HG02642 (cell line): ENCODE results near the gene AIG1.
"Not testable (repeated sequence)": the region's sequence is repeated elsewhere in the genome, so short reads cannot be mapped to it uniquely, and the experiment has no call there.

Experiments
- ATAC-seq: cut with Tn5 transposase; IDR thresholded peaks from one replicate; pipeline ENCODE4 v1.9.1; 2021; ENCODE audit warnings: mild to moderate bottlenecking; ENCODE audit not compliant: unreplicated experiment, poor library complexity

The AIG1 gene

DNA sequence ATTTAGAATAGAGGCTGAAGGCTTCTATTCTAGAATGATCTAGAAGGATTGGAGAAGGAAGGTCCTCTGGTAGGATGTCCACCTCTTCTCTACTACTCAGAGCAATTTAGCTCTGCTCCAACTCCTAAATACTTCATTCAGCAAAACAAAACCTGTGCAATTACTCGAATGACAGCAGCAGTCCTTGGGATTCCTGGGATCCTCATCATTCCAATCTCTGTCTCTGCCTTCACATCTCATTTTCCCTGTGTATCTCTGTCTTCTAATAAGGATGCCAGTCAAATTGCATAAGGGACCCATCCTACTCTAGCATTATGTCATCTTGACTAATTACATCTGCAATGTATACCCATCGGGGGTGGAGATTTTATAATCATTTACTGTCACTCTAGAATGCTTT, 5.5 kb upstream of the AIG1 start:
- ATAC-seq, result no peak

DNA sequence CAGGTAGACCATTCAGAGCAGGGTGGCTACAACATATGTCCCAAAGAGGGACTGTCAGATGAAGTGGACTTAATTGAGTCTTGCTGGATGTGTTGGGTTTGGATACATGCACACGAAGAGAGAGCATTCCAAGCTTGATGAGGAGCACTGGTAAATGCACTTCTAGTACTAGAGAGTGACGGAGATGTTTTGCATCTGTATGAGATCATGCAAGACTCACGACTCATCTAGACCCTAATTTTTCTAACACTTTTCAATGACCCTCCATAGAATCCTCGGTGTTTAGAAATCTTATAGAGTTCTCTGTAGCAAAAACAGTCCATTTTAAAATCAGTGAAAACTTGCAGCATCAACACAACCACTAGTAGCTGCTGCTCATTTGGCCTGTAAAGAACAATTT, 4.8 kb upstream of the AIG1 start:
- no peak for ATAC-seq

DNA sequence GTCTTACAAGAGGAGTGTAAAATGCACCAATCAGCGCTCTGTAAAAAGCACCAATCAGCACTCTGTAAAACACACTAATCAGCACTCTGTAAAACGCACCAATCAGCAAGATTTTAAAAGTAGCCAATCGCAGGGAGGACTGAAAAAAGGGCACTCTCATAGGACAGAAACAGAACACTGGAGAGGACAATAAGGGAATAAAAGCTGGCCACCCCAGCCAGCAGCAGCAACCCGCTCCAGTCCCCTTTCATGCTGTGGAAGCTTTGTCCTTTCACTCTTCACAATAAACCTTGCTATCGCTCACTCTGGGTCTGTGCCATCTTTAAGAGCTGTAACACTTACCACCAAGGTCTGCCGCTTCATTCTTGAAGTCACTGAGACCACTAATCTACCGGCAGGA, 1.7 kb upstream of the AIG1 start:
- ATAC-seq, result no peak

DNA sequence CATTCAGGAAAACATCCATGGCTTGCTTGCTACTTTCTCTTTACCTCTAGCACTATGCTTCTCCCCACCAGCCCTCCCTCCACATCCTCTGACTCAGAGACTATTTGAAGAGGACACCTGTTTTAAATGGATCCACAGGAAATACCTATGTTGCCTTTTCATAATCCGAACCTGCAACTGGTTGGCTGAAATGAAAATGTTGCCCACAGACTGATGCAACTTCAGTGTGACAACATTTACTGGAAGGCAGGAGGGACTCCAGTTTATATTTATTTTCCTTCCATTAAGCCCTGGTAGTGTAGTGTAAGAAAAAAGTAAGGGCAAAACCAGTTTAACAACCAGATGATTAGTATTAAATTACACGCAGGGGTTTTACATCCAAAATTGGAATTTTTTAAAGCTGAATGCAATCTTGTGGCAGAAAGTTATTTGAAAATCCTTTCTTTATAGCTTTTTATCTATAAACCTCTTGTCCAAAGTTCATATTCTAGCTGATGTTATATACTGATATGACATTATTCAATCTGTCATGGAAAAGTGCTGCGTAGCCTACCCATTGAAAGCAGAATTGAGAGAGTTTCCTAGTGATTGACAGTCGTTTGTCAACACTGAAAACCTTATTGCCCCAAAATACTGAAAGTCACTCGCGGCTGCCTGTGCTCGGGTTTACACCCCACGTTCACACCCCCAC, 881 bp upstream of the AIG1 start:
- ATAC-seq, result no peak

DNA sequence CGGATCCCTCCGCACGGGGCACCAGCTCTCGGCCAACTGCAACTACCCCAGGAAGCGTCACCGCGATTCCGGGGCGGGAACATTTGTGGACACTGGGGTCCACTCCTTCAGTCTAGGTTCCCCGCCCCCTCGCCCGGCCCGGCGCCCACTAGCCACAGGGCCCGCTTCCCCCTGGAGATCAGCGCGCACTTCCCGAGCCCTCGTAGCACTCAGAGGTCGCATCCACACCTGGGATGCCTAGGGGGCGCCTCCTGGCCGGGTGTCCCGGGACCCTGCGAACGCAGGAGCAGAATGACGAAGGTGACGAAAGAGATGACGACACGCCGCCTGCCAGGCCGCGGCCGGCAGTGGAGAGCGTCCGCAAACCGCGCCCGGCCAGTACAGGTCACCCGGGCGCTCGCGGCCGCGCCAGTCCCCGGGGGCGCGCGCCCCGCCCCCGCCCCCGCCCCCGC, 309 bp upstream of the AIG1 start:
- peak; percentile 74 for ATAC-seq

DNA sequence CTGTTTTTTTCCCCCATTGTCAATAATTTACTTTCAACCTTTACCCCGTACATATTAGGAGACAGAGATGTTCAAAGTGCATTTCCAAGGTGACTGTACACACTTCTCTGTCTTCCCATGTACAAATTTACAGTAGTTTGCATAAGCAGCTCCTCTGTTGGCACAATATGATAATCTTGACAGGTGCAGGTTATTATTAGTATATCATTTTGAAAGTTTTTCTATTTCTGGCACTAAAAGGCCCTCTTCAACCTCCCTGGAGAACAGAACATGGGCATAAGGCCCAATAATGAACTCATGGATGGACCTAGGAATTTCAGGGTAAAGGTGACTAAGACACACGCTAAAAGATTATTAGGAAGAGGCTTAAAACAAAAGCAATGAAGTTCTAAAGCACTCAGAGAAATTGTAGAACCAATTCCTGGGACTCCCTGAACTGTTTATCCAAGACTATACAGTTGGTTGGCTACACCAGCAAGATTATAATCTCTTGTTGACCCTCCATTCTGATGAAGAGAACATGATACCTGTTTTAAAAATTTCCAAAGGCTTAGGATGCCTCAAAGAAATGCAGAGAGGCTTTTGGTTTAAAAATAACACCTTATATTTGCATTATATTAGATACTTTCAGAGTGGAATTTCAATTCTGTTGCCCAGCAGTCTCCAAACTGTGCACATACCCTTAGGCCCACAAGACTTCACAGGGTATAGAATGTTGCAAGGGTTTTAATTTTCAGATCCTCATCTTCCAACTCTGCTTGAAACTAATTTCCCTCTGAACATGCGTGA, 1.1 kb downstream of the AIG1 start:
- peak; percentile 1 for ATAC-seq

DNA sequence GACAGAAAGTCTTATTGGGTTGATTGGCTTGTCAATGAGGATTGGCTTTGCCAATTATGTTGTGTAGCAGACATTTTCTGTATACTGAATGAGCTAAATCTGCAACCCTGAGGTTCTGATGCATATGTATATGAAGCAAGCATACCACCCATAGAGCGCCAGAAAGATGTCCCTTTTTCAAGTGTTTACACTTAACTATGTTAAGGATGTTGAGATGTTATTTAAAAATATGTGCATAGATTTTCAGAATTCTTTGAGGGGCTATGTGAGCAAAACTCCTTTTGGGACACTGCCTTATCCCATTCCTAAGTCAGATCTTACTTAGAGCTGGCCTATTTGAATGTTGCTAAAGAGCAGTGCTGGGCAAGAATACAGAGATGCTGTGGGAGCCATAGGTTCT, 1.9 kb downstream of the AIG1 start:
- ATAC-seq, result no peak

DNA sequence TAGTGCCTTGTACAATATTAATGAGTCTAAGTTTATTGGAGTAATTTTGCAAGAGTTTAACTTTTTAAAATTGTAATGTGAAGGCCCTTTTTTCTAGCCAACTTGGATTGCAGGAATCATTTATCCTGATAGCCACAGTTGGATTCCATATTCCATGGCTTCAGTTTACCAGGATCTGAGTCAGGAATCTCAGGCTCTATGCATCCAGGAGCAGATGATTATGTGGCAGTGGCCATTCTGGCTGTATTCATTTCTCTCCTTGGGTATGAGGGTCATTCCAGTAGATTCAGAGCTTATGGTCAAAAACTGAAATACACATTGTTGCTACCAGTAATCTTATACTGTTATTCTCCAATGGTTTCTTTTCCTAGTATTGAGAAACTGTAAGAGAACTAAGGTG, 2.9 kb downstream of the AIG1 start:
- ATAC-seq, result no peak

DNA sequence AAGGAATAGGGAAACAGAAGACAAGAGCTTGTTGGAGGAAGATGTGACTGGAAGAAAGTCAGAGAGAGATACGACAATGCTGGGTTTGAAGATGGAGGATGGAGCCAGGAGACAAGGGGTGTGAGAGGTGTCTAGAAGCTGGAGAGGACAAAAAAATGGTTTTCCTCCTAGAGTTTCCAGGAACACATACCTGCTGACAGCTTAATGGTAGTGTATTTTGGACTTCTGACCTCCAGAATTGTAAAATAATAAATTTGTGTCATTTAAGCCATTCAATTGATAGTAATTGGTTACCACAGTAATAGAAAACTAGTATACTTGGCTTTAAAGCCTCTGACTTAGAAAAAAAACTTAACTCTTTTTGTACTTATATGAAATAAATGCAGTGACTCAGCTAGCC, 3.6 kb downstream of the AIG1 start:
- ATAC-seq, result no peak

DNA sequence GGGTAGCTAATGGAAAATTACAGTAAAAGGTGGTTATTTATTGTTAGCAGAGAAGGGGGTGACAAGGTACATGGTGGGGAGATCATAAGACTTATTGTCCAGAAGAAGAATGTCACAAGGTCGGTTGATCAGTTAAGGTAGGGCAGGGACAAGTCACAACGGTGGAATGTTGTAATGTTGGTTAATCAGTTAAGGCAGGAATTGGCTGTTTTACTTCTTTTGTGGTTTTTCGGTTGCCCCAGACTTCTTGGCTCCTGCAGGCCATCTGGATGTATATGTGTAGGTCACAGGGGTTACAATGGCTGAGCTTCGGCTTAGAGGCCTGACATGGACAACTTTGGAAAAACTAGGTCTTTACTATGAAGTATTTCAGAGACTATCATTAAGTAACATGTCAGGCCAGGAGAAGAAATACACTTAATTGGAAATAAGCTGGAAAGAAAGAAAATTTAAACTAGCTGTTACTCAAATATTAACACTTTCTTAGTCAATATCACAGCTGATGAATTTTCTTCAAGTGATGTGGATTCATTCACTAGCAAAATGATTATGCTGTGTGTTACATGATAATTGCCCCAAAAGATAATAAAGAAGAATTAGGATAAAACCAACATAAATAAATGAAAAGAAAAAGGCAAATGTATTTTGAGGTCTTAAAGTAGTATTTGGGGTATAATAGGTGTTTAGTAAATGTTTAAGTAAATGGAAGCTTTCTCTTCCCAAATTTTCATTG, 4.4 kb downstream of the AIG1 start:
- no peak for ATAC-seq

DNA sequence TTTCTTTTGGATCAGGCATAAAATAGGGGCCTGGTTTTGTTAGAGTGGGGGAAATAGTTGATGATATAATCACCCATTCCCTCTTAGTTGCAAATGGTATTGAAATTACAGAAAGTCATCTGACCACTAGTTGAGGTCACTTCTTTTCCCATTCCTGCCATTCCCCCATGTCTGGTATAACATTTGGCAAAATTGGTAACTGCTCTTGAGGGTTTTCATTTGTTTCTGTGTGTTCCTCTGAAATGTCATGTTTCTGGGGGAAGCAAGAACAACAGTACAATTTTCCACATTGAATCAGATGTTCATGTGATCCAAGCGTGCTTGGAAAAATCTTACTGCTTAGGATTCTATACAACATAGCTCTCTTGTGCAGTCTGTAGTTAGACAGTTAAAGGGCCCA, 7.3 kb downstream of the AIG1 start:
- ATAC-seq, result no peak

DNA sequence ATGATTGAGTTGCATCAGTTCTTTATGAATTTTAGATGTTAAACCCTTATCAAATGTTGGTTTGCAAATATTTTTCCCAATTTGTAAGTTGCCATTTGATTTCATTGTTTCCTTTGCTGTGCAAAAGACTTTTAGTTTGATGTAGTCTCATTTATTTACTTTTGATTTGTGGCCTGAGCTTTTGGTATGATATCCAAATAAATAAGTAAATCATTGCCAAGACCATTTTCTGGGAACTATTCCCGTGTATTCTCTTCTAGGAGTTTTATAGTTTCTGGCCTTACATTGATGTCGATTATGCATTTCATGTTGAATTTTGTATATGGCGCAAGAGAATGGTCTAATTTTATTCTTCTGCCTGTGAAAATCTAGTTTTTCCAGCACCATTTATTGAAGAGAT, 13.4 kb downstream of the AIG1 start:
- ATAC-seq, result no peak

DNA sequence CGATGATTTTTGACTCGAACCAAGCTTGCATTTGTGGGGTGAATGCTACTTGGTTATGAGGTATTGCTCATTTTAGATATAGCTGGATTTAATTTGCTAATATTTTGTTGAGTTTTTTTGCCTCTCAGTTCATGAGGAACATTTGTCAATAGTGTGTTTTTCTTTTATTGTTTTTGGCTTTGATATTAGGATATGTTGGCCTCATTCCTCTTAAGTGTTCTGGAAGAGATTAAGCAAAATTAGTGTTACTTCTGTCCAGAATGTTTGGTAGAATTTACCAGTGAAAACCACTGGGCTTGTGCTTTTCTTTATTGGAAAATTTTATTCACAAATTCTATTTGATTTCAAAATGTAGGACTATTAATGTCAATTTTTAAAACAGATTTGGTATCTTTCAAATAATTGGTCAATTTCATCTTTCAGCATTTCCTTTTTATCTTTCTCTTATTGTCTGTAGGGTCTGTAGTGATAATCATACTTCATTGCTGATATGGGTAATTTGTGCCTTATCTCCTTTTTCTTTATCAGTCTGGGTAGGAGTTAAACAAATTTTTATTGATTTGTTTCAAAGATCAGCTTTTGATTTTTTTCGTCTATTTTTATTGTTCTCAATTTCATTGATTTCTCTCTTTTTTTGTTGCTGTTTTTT, 14.1 kb downstream of the AIG1 start:
- ATAC-seq, result no peak

DNA sequence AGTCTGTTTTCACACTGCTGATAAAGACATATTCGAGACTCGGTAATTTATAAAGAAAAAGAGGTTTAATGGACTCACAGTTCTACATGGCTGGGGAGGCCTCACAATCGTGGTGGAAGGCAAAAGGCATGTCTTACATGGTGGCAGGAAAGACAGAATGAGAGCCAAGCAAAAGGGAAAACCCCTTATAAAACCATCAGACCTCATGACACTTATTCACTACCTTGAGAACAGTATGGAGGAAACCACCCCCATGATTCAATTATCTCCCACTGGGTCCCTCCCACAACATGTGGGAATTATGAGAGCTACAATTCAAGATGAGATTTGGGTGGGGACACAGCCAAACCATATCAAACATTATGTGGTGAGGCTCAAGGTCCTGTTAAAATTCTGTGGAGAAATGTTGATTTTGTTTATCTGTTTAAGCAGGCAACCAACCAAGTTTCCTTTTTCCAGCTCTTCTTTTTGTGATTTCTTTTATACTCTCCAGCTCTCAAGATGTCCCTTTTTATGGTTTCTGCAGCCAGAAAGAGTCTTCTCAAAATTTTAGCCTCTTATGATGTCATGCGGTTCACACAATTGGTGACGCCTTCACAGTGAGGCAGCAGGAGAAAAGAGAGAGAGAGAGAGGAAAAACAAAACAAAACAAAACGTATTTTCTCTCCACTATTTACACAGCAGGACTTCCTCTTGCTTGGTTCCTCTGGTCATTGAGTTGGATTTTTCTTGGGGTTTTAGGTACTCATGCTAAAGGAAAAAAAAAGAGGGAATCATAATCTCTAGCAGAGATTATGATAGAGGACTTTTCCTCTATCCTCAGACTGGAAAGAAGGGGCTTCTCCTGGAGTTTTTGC, 18.0 kb downstream of the AIG1 start:
- no peak for ATAC-seq

DNA sequence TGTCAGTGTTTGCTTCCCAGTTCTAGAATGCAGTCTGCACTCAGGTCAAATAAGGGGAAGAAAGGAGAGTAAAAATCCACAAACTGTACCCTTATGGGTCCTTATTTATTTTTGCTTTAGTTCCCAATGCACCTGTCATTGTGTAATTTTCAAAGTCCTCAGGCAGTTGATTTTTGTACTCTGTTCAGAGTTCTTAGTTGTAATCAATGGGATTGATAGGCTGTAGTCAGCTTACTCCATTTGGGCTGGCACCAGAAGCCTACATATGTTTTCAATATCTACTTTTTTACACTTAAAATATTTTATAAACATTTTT, 18.6 kb downstream of the AIG1 start:
- no peak for ATAC-seq

DNA sequence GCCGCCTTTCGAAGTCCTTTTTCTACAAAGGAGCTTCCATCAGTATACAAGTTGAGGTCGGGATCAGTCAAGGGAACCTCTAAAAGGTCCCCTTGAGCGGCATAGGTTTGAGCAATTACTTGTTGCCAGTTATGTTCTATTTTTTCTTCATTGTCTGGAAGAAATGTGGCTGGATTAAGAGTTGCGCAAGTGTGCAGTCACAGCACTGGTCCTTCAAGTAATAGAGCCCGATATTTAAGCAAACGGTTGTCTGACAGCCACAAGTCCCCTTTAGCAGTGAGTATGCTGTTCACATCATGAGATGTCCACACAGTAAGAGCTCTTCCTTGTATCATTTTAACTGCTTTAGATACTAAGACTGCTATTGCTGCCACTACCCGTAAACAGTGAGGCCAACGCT, 21.6 kb downstream of the AIG1 start:
- ATAC-seq, result not testable (repeated sequence)

DNA sequence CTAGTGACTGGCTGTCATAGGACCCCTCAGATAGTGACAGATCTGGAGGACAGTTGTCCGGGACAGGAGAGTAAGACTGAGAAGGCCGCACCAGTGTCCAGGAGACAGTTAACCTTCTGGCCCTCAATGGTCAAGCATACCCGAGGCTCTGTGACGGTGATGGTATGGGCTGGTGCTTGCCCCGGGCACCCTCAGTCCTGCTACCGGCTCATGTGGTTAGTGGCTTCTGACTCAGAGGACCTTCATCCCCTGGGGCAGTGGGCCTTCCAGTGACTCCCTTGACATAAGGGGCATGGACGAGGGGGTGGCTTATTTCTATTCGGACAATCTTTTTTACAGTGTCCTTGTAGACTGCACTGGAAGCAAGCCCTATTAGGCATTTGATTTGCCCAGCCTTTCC, 23.3 kb downstream of the AIG1 start:
- ATAC-seq, result not testable (repeated sequence)

DNA sequence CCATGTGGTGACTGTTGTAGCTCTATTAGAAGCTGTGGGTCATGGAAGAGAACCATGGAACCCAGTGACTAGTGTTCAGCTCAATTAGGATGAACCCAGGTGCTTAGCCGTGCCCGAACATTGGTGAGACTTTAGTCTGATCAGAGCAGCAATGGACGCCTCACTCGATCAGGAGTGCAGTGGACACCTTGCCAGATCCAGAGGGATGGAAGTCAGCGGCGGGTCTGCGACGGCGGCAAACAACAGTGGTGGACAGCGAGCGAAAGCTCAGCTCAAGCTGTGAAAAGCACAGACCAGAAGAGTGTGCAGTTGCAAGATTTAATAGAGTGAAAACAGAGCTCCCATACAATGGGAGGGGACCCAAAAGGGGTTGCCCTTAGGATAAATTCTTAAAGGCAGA, 26.6 kb downstream of the AIG1 start:
- ATAC-seq, result not testable (repeated sequence)

DNA sequence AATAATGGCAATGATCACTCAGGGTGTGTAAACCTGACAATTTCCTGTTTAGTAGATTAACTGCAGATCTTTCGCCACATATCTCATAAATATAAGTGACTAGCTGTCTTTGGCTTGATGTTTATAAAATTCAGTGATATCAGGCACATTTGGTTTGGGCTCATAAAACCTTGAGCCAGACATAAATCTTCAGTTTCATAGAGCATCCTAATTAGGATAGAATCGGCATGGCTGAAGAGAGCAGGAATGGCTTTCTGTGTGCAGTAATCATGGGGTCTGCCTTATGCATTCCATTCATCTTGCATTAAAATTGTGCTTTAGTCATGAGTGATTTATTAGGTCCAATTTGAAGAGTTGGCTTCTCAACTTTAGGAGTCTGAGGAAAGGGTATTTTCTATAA, 27.2 kb downstream of the AIG1 start:
- ATAC-seq, result no peak
